HG03378 (cell line): ENCODE data around the gene ORAI2.
"Not testable (repeated sequence)": the region's sequence is repeated elsewhere in the genome, so short reads cannot be mapped to it uniquely, and the experiment has no call there.

Source experiments
- ATAC-seq: cut with Tn5 transposase; IDR thresholded peaks from one replicate; pipeline ENCODE4 v1.9.1; 2021; ENCODE audit warnings: mild to moderate bottlenecking, moderate library complexity; ENCODE audit not compliant: unreplicated experiment

ORAI2 gene

GRCh38 chr7:102433219-102434038, at the start of gene ORAI2:
ORAI2 (plus strand) TSS chr7:102433575; CDS start chr7:102438957, 5,382 bp downstream.
- no peak for ATAC-seq

GRCh38 chr7:102387064-102387463, 46.3 kb upstream of the ORAI2 start:
- ATAC-seq, result no peak

GRCh38 chr7:102389810-102390209, 43.6 kb upstream of the ORAI2 start:
- no peak for ATAC-seq

- ATAC-seq, result no peak
Measured at GRCh38 chr7:102390697-102391484, 42.5 kb upstream of the ORAI2 start.

- ATAC-seq, result no peak
Measured at GRCh38 chr7:102392330-102392729, 41.0 kb upstream of the ORAI2 start.

GRCh38 chr7:102393467-102393866, 39.9 kb upstream of the ORAI2 start:
- no peak for ATAC-seq

- ATAC-seq, result no peak
Measured at GRCh38 chr7:102395592-102395872, 37.8 kb upstream of the ORAI2 start.

- ATAC-seq, result peak; percentile 93
Measured at GRCh38 chr7:102395873-102396709, 37.3 kb upstream of the ORAI2 start, which contains the start of gene PRKRIP1. PRKRIP1 (plus strand) TSS chr7:102396363; CDS start chr7:102396412, 49 bp downstream.

- ATAC-seq, result no peak
Measured at GRCh38 chr7:102396710-102397019, 36.7 kb upstream of the ORAI2 start.

GRCh38 chr7:102398543-102398942, 34.8 kb upstream of the ORAI2 start:
- no peak for ATAC-seq

GRCh38 chr7:102400360-102400759, 33.0 kb upstream of the ORAI2 start:
- no peak for ATAC-seq

- no peak for ATAC-seq
Measured at GRCh38 chr7:102403563-102403962, 29.8 kb upstream of the ORAI2 start.

GRCh38 chr7:102404005-102404861, 29.1 kb upstream of the ORAI2 start:
- ATAC-seq, result peak; percentile 69

- ATAC-seq, result not testable (repeated sequence)
Measured at GRCh38 chr7:102404862-102405188, 28.6 kb upstream of the ORAI2 start.

GRCh38 chr7:102407910-102408309, 25.5 kb upstream of the ORAI2 start:
- no peak for ATAC-seq

GRCh38 chr7:102408530-102408929, 24.8 kb upstream of the ORAI2 start:
- peak; percentile 61 for ATAC-seq

- ATAC-seq, result no peak
Measured at GRCh38 chr7:102409340-102409739, 24.0 kb upstream of the ORAI2 start.

- ATAC-seq, result no peak
Measured at GRCh38 chr7:102410123-102410522, 23.3 kb upstream of the ORAI2 start.

GRCh38 chr7:102410918-102411317, 22.5 kb upstream of the ORAI2 start:
- no peak for ATAC-seq

GRCh38 chr7:102412548-102412947, 20.8 kb upstream of the ORAI2 start:
- no peak for ATAC-seq

GRCh38 chr7:102413091-102413490, 20.3 kb upstream of the ORAI2 start:
- no peak for ATAC-seq
